ENCODE data around the gene TRUB2.

DNA sequence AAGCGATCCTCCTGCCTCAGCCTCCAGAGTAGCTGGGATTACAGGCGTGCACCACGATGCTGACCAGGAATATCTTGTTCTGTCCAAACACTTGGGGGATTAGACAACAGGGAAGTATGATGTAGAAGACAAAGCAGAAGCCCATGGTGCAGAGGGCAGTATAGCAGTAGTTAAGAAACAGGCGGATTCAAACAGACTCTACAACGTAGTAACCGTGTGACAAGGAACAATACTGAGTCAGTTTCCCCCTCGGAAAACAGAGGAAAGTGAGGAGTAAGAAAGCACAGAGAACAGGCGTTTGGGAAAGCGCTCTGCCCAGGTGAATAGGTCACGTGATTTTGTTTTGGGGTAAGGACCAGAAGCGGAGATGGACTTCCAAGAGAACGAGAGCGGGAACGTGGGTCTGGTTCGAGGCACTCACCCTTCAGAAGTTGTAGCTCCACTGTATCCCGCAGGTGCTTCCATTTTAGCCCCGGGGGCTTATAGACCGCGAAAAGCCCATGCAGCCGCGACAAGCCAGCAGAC is 306 bp downstream of the TRUB2 start:
- TF ChIP-seq EZH2 (IDR thresholded peaks at IDR 0.05; ENCODE audit: insufficient read depth, poor library complexity, severe bottlenecking) (no peak), EZH2phosphoT487 (IDR thresholded peaks at IDR 0.05; ENCODE audit: insufficient read depth, low read depth) (no peak)
